Measurements from ENCODE around the gene GPD1.
"Not testable (repeated sequence)": the region's sequence is repeated elsewhere in the genome, so short reads cannot be mapped to it uniquely, and the experiment has no call there.

The GPD1 gene

GRCh38 chr12:50074936-50075807, 28.6 kb upstream of the GPD1 start:
- peak; percentile 89 for DNase-seq

GRCh38 chr12:50075808-50076170, 28.0 kb upstream of the GPD1 start:
- DNase-seq: no peak

DNA sequence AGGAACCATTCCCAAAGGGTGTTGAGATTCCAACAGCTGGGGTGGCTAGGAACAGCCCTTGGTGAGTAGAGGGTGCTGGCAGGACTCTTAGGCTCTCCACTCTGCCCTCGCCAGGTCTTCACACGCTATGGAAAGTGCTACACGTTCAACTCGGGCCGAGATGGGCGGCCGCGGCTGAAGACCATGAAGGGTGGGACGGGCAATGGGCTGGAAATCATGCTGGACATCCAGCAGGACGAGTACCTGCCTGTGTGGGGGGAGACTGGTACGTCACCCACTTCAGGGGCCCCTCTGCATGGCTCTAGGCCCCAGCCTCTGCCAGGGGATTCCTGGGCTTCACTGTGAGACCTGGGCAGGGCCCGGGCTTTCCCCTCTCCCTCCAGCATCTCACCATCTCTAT, 26.7 kb upstream of the GPD1 start:
- no peak for DNase-seq

- no peak for DNase-seq
Measured at GRCh38 chr12:50078281-50078680, 25.5 kb upstream of the GPD1 start.

DNA sequence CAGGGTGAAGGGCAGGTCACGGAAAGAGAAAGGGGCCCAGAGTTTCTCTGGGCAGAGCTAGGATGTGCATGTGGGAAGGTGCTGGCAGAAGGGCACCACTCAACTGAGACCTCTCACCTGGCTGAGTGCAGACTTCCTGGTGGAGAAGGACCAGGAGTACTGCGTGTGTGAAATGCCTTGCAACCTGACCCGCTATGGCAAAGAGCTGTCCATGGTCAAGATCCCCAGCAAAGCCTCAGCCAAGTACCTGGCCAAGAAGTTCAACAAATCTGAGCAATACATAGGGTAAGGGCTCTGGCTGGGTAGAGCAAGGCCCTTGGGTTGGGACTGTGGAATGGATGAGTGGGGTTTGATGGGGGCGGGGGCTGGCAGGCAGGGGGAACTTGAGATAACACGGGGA, 24.0 kb upstream of the GPD1 start:
- DNase-seq: no peak

GRCh38 chr12:50081096-50081808, 22.6 kb upstream of the GPD1 start:
- no peak for DNase-seq

GRCh38 chr12:50082644-50083043, 21.2 kb upstream of the GPD1 start:
- no peak for DNase-seq

DNA sequence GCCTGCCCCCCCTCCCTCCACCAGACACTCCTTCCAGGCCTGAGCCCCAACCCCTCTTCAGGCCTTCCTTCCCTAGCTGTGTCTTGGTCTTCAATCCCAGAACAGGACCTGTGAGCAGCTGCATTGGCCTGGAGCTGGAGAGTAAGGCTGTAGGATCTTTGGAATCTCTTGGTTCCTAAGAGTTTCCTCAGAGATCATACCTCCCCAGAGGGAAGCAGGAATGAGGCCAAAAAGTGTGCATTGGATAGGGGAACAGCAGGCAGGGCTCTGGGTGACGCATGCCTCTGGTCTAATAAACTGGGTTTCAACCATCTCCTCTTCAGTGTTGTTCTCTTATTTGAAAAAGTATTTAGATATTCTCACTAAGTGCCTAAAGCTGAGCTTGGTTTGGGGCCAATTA, 20.5 kb upstream of the GPD1 start:
- no peak for DNase-seq

DNA sequence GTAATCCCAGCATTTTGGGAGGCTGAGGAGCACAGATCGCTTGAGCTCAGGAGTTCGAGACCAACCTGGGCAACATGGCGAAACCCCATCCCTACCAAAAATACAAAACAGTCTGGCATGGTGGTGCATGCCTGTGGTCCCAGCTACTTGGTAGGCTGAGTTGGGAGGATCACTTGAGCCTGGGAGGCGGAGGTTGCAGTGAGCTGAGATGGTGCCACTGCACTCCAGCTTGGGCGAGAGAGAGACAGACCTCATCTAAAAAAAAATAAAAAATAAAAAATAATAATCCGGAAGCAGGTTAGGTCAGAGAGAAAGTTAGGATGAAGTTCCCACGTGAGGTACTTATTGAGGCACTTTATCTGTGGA, 19.4 kb upstream of the GPD1 start:
- DNase-seq: not testable (repeated sequence)

GRCh38 chr12:50084775-50085614, 18.8 kb upstream of the GPD1 start, which contains the start of gene SMARCD1:
Gene SMARCD1 (plus strand): TSS chr12:50085342. CDS start chr12:50085370, 28 bp downstream.
- DNase-seq: peak; percentile 96

GRCh38 chr12:50085615-50086072, 18.2 kb upstream of the GPD1 start:
- no peak for DNase-seq

DNA sequence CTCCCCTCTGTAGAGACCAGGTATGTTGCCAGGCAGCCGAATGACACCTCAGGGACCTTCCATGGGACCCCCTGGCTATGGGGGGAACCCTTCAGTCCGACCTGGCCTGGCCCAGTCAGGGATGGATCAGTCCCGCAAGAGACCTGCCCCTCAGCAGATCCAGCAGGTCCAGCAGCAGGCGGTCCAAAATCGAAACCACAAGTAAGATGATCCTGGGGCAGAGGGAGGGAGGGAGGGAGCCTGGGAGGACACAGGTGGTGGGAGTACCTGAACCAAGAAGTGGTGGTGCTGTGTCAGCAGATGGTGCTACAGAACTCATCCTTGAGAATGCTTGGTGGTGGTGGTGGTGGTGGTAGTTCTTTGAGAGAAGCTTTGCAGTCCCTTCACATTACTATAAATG, 17.7 kb upstream of the GPD1 start:
- DNase-seq: no peak

DNA sequence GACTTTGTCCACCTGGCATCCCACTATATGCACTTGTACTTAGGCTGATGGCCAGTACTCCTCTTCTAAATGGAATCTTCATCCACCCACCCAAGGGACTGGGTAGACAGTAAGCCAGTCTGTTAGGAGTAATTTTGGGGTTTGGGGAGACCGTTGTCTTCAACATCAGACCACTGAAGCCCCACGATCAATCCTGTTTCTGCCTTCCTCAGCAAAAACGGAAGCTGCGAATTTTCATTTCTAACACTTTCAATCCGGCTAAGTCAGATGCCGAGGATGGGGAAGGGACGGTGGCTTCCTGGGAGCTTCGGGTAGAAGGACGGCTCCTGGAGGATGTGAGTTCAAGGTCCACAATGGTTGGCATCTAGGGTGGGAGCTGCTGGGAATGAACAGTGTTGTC, 16.7 kb upstream of the GPD1 start:
- DNase-seq: no peak

DNA sequence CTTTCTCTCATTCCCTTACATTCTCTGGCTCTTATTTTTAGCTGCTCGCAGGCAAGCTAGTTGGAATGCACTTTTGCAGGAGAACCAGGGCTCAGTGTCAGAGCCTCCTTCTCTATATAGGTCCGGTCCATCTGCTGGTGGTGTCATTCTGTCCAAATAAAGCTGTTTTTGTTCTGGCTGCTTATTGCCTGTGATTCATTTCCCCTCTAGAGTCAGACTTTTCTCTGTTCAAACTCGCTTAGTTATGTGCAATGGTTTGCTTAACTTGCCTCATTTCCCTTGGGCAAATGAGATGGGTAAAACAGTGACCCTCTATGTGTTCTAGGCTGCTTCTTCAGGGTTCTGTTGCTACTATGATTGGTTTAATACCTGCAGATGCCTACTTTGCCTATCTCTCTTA, 15.8 kb upstream of the GPD1 start:
- no peak for DNase-seq

GRCh38 chr12:50088577-50089335, 15.1 kb upstream of the GPD1 start:
- DNase-seq: no peak

GRCh38 chr12:50089730-50090129, 14.1 kb upstream of the GPD1 start:
- DNase-seq: no peak

- DNase-seq: no peak
Measured at GRCh38 chr12:50090391-50090790, 13.4 kb upstream of the GPD1 start.

- DNase-seq: no peak
Measured at GRCh38 chr12:50097952-50098351, 5.9 kb upstream of the GPD1 start.

- no peak for DNase-seq
Measured at GRCh38 chr12:50099302-50100008, 4.4 kb upstream of the GPD1 start.

- DNase-seq: no peak
Measured at GRCh38 chr12:50100561-50100960, 3.2 kb upstream of the GPD1 start.

DNA sequence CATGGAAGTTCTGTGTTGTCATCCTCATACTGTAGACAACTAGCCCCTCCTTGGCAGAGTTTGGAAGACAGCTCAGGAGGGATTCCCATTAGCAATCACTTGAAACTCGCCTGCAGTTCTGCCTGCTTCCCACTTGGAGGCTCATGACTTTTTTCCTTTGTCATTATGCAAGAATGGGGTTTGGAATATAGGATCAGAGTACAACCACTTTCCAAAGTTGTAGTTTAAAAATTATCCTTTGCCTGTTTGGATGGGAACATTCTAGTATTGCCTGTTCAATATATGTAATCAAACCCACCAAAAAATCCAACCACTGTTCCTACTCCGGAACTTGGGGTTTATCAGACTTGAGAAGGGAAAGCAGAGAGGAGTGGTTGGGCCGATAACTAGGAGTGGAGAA, 2.1 kb upstream of the GPD1 start:
- DNase-seq: peak; percentile 45

GRCh38 chr12:50102131-50102531, 1.7 kb upstream of the GPD1 start:
- DNase-seq: no peak

Data from right hindlimb (tissue), 1 donor.